Upper lobe of left lung (tissue), 4 donors: ENCODE results near the gene TLCD2.

Experiments
- EP300 ChIP-seq, 4 donors: sonication (generic); formaldehyde crosslinking; IDR thresholded peaks; one replicate each; pipeline ENCODE4 v1.5.1; 2017; ENCODE audit warnings: antibody characterized with exemption in 4 of 4, control low read depth in 2 of 4
- POLR2A ChIP-seq, 4 donors: fragments of 450-650 bp; IDR thresholded peaks; one replicate each; pipeline ENCODE4 v1.5.1; 2016 to 2017; ENCODE audit warnings: antibody characterized with exemption in 4 of 4, mild to moderate bottlenecking in 2 of 4
- TF ChIP-seq, protein P1 (sequence below), 6 experiments: fragments of 450-650 bp in 4 of 6; fragments of 200-600 bp in 2 of 6; sonication (generic) in 2 of 6; IDR thresholded peaks; one replicate each; pipeline ENCODE4 v1.5.1; 2016 to 2019; ENCODE audit warnings: antibody characterized with exemption in 6 of 6

DNA sequence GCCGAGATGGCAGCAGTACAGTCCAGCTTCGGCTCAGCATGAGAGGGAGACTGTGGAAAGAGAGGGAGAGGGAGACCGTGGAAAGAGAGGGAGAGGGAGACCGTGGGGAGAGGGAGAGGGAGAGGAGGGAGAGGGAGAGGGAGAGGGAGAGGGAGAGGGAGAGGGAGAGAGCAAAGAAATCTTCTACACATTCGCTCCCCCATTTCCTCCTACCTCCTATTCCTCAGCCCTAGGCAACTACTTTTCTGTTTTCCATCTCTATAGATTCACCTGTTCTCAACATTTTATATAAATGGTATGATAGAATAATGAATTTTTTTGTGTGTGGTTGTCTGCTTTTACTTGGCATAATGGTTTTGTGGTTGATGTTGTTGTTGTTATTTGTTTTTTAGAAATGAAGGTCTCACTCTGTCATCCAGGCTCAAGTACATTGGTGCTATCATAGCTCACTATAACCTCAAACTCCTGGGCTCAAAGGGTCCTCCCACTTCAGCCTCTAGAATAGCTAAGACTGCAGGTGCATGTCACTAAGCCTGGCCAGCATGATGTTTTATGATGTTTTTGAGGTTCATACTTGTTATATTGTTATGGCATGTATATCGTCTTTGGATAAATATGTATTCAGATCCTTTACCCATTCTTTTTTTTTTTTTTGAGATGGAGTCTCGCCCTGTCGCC lies 19.5 kb downstream of the TLCD2 start:
- TF ChIP-seq, protein P1, sequence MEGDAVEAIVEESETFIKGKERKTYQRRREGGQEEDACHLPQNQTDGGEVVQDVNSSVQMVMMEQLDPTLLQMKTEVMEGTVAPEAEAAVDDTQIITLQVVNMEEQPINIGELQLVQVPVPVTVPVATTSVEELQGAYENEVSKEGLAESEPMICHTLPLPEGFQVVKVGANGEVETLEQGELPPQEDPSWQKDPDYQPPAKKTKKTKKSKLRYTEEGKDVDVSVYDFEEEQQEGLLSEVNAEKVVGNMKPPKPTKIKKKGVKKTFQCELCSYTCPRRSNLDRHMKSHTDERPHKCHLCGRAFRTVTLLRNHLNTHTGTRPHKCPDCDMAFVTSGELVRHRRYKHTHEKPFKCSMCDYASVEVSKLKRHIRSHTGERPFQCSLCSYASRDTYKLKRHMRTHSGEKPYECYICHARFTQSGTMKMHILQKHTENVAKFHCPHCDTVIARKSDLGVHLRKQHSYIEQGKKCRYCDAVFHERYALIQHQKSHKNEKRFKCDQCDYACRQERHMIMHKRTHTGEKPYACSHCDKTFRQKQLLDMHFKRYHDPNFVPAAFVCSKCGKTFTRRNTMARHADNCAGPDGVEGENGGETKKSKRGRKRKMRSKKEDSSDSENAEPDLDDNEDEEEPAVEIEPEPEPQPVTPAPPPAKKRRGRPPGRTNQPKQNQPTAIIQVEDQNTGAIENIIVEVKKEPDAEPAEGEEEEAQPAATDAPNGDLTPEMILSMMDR (IDR thresholded peaks at IDR 0.05): no peak
- TF ChIP-seq POLR2A (IDR thresholded peaks at IDR 0.05) (no peak), EP300 (IDR thresholded peaks at IDR 0.05) (no peak)
